ENCODE measurements around the gene RUNX3. TPM values are rescaled to one million over a fixed set of nuclear protein-coding genes. Genes with fewer than 3 reads are reported as not detected.

Gene RUNX3
- polyA plus RNA-seq, 1 of the 3 experiments (the other 2 are of a cell fraction) = not detected

GRCh38 chr1:24961334-24961733 lies 31.3 kb upstream of the RUNX3 start (continued):
- TF ChIP-seq, protein P1, sequence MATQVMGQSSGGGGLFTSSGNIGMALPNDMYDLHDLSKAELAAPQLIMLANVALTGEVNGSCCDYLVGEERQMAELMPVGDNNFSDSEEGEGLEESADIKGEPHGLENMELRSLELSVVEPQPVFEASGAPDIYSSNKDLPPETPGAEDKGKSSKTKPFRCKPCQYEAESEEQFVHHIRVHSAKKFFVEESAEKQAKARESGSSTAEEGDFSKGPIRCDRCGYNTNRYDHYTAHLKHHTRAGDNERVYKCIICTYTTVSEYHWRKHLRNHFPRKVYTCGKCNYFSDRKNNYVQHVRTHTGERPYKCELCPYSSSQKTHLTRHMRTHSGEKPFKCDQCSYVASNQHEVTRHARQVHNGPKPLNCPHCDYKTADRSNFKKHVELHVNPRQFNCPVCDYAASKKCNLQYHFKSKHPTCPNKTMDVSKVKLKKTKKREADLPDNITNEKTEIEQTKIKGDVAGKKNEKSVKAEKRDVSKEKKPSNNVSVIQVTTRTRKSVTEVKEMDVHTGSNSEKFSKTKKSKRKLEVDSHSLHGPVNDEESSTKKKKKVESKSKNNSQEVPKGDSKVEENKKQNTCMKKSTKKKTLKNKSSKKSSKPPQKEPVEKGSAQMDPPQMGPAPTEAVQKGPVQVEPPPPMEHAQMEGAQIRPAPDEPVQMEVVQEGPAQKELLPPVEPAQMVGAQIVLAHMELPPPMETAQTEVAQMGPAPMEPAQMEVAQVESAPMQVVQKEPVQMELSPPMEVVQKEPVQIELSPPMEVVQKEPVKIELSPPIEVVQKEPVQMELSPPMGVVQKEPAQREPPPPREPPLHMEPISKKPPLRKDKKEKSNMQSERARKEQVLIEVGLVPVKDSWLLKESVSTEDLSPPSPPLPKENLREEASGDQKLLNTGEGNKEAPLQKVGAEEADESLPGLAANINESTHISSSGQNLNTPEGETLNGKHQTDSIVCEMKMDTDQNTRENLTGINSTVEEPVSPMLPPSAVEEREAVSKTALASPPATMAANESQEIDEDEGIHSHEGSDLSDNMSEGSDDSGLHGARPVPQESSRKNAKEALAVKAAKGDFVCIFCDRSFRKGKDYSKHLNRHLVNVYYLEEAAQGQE (IDR thresholded peaks at IDR 0.05; ENCODE audit: low read depth, low read length) = no peak
- TF ChIP-seq SMC3 (IDR thresholded peaks at IDR 0.05; ENCODE audit: low read depth, low read length) (no peak), RAD21 (IDR thresholded peaks at IDR 0.05; ENCODE audit: low read length) (no peak), RCOR1 (IDR thresholded peaks at IDR 0.05; ENCODE audit: low read length) (no peak), FOSL2 (IDR thresholded peaks at IDR 0.05; ENCODE audit: borderline replicate concordance, low read depth) (no peak)

DNA sequence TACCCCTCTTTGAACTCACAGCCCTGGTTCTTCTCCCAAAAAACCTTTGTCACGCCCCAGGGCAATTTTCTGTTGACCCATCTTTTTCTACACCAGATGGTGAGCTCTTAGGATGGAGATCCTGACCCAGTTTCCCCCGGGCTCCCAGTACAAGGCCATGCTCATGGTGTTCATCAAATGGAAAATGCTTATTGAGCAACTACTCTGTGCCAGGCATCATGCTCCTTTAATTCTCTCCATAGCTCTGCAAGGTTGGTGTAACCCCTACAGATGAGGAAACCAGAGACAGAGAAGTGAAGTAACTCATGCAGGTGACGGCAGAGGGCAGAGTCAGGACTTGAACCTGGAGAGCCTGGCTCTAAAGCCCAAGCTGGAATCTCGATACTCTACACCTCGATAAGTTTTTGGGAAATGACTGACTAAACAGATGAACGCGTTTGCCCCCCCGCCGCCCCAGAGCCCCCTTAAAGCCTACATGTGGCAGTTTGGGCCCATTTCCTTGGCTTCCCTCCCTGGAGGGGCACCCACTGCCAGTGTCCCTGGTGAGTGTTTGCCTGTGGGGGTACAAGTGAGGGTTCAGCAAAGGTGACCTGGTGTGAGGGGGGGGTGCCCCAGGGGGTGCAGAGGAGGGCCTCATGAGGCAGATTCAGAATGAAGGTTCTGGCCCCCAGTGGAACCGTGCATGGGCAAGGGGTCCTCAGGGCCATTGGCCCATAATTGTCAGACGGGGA lies 30.2 kb upstream of the RUNX3 start:
- no peaks in the 10 kb centered on the region for H3K4me1 ChIP-seq (ENCODE audit: control insufficient read depth in 1 of 2, insufficient read depth in 2 of 2, low read depth in 1 of 2, low read length in 1 of 2)
- no peaks in the 10 kb centered on the region for H3K9me2 ChIP-seq
- no peaks in the 10 kb centered on the region for H3F3A ChIP-seq (replicated peaks; ENCODE audit: insufficient read depth)
- ChIA-PET POLR2A (no interaction called here), CTCF (interaction anchor here (1.0 to 1.2 kb wide), 3 partner anchors 9 to 28 kb away, joined by 3 read pairs; no protein-coding TSS in a partner anchor)
- WGBS (ENCODE audit: low lambda C conversion rate) = 64% methylated on average over 11 of the region's 11 CpGs
- H3K9ac ChIP-seq = no peak overlapping the region
- no peak overlapping the region for H3K27ac ChIP-seq (ENCODE audit: low read depth in 2 of 2, low read length in 1 of 2)
- H3K4me2 ChIP-seq = no peak overlapping the region
- TF ChIP-seq FOXM1 (IDR thresholded peaks at IDR 0.05; ENCODE audit: low read depth) = no peak
- TF ChIP-seq FOXJ3 (CRISPR knock-in tag; IDR thresholded peaks at IDR 0.05) = no peak
- TF ChIP-seq PBX3 (IDR thresholded peaks at IDR 0.05) = no peak
- TF ChIP-seq, protein P2, sequence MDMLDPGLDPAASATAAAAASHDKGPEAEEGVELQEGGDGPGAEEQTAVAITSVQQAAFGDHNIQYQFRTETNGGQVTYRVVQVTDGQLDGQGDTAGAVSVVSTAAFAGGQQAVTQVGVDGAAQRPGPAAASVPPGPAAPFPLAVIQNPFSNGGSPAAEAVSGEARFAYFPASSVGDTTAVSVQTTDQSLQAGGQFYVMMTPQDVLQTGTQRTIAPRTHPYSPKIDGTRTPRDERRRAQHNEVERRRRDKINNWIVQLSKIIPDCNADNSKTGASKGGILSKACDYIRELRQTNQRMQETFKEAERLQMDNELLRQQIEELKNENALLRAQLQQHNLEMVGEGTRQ (IDR thresholded peaks at IDR 0.05; ENCODE audit: borderline replicate concordance, low read depth, low read length) = no peak
- TF ChIP-seq, protein P3, sequence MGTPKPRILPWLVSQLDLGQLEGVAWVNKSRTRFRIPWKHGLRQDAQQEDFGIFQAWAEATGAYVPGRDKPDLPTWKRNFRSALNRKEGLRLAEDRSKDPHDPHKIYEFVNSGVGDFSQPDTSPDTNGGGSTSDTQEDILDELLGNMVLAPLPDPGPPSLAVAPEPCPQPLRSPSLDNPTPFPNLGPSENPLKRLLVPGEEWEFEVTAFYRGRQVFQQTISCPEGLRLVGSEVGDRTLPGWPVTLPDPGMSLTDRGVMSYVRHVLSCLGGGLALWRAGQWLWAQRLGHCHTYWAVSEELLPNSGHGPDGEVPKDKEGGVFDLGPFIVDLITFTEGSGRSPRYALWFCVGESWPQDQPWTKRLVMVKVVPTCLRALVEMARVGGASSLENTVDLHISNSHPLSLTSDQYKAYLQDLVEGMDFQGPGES (IDR thresholded peaks at IDR 0.05; ENCODE audit: low read depth, low read length) = no peak
- TF ChIP-seq POLR2AphosphoS5 (IDR thresholded peaks at IDR 0.05; ENCODE audit: low read depth, low read length) = no peak
- TF ChIP-seq TEAD4 (IDR thresholded peaks at IDR 0.05; ENCODE audit: borderline replicate concordance, insufficient read depth) = no peak
- no peak for TF ChIP-seq ELF1 (IDR thresholded peaks at IDR 0.05)
- TF ChIP-seq TCF12 (IDR thresholded peaks at IDR 0.05) = no peak
- TF ChIP-seq TAF1 (IDR thresholded peaks at IDR 0.05; ENCODE audit: borderline replicate concordance, low read depth, low read length) = no peak
- TF ChIP-seq EP300 (IDR thresholded peaks at IDR 0.05; ENCODE audit: borderline replicate concordance in 1 of 2, low read depth in 1 of 2, low read length in 1 of 2) = no peak
- no peak for TF ChIP-seq FOSL2 (IDR thresholded peaks at IDR 0.05; ENCODE audit: borderline replicate concordance, low read depth)
- no peak overlapping the region for H2AFZ ChIP-seq (ENCODE audit: low read depth)
- H3K4me3 ChIP-seq (ENCODE audit: low read depth in 2 of 2, low read length in 1 of 2) = no peak overlapping the region
- no peaks in the 10 kb centered on the region for H3K27me3 ChIP-seq (ENCODE audit: insufficient read depth)
- no peaks in the 10 kb centered on the region for H4K20me1 ChIP-seq (ENCODE audit: insufficient read depth)
- H3K79me2 ChIP-seq (ENCODE audit: insufficient read depth) = no peaks in the 10 kb centered on the region
- H3K9me3 ChIP-seq = no peaks in the 10 kb centered on the region
- H3K36me3 ChIP-seq (replicated peaks in 1 of 2; ENCODE audit: control insufficient read depth in 1 of 2, insufficient read depth in 2 of 2, low read length in 1 of 2) = no peaks in the 10 kb centered on the region
- no peak for DNase-seq
